SK-N-DZ (cell line): Measurements from ENCODE around the gene CSNK1A1.
"Not testable (repeated sequence)": the region's sequence is repeated elsewhere in the genome, so short reads cannot be mapped to it uniquely, and the experiment has no call there.

ENCODE experiments used
- DNase-seq: peaks from one replicate; pipeline ENCODE4 v3.0.0-alpha.2; 2015; ENCODE audit warnings: low spot score

Gene CSNK1A1

DNA sequence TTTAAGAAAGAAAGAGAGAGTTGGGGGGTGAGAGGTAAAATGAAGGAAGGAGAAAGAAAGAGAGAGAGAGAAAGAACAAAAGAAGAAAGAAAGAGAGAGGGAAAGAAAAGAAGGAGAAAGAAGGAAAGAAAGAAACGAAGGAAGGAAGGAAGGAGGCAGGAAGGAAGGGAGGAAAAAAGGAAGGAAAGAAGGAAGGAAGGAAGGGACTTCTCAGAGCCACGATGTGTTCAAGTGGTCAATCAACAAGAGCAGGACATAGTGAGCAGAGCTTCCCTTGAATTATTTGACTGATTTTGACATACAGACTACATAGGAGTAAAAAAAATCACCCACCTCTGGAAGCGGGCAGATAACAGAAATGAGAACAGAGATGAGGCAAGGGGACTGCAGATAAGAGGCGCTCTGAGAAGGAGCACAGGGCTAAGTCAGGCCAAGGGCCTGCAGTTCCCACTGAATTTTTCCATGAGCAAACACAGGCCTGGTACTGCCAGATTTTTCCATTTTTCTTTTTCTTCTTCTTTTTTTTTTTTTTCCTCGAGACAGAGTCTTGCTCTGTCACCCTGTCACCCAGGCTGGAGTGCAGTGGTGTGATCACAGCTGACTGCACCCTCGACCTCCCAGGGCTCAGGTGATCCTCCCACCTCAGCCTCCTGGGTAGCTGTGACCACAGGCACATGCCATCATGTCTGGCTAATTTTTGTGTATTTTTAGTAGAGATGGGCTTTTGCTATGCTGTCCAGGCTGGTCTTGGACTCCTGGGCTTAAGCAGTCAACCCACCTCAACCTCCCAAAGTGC, 94.4 kb downstream of the CSNK1A1 start:
- no peak for DNase-seq

DNA sequence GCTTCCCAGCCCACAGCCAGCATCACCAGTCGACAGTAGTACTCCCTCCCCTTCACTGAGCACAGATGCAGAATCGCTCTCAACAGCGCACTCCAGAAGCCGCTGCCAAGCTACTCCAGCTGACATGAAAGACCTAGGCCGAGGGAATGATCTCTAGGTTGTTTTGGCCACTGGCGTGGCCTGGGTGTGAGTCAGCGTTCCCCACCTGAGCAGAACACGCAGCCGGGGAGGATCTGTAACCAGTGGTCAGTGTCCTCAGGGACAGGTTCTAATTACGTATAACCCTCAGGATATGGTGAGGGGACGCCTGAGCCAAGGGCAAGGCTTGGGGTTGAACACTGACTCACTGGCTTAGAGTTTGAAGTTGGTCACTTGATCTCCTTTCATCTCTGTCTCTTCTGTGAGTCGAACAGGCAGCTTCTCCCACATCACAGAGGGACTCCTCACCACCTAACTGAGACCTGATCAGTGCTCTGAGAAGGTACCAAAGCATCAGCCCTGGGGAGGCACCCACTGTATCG, 95.3 kb downstream of the CSNK1A1 start:
- DNase-seq = no peak

DNA sequence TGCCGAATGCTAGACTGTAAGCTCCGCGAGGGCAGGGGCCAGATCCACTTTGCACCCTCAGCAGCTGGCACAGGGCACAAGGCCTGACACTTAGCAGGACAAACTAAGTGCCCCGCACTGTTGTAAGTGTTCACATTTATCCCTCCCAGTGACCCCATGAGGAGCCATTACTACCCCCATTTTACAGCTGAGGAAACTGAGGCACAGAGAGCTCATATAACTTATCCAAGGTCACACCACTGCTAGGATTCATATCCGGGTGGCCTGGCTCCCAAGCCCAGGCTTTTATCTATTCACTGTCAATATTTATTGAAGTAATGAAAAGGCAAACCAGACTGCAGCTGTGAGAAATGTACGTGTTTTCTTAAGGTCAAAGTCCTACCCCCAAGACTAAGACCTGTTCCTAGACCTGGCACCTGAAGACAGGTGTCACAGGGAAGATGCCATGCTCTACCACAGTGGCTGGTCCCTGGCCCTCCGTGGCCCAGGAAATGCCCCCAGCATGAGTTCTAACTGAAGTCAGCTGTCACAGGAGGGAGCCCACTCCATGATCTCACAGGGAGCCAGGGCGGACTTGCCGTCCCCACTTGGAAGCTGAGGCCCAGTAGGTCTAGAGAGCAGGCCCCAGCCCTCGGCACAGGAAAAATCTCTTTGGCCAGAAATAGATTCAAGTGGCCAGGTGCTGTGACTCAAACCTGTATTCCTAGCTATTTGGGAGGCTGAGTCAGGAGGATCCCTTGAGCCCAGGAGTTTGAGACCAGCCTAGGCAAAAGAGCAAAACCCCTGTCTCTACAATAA, 97.4 kb downstream of the CSNK1A1 start:
- DNase-seq = no peak

DNA sequence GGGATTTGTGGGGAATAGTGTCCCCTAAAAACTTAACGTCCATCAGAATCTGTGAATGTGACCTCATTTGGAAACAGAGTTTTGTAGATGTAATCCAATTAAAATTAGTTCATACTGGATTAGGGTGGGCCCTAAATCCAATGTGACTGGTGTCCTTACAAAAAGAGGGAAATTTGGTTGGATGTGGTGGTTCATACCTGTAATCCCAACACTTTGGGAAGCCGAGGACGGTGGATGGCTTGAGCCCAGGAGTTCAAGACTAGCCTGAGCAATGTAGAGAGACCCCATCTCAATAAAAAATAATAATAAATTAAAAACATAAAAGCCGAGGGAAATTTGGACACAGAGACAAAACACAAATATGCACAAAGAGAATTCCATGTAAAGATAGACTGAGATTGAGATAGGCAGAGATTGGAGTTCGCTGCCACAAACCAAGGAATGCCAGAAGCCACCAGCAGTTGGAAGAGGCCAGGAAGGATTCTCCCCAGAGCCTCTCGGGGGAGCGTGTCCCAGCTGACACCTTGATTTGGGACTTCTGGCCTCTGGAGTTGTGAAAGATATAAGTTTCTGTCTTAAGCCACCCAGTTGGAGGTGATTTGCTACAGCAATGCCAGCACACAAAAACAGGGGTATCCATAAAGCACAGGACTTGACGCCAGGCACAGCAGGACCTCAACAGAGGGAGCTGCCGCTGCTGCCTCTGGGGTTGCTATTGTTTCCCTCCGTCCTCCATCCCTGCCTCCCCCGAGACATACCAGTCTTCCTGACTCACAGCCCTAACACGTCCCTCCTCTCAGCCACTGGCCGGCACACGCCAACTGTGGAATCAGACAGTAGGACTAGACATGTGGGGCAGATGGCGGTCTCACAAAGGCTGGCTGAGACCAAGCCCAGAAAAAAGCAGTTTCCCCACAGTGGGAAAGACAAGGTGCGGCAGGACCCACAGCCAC, 98.3 kb downstream of the CSNK1A1 start:
- DNase-seq = no peak

DNA sequence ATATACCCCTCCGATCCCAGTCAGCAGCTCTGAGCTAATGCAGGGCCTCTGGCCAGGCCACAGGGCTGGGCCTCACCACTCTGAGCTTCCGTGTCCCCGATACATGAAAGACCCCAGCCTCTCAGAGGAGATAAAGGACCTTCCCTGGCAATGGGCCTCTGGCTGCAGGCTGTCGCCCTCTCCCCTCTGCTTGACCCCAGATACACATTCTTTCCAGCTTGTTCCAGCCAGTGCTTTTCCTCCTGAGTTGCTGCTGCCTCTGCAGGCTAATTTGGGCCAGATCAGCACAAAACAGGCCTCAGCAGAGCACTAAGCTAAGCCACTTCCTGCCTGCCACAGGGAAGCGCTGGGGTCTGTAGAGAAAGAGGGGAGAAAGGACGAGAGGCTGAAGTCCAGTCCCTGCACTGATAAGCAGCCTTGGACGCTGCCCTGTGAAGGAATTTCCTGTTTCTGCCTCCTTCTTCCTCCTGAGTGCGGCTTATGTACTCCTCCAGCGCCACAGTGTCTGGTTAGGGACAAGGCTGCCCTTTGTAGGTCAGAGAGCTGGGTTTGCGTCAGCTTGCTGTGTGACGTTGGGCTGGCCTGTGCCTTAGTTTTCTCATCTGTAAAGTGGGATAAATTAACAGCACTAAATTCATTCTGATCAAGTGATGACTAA, 99.1 kb downstream of the CSNK1A1 start:
- no peak for DNase-seq

DNA sequence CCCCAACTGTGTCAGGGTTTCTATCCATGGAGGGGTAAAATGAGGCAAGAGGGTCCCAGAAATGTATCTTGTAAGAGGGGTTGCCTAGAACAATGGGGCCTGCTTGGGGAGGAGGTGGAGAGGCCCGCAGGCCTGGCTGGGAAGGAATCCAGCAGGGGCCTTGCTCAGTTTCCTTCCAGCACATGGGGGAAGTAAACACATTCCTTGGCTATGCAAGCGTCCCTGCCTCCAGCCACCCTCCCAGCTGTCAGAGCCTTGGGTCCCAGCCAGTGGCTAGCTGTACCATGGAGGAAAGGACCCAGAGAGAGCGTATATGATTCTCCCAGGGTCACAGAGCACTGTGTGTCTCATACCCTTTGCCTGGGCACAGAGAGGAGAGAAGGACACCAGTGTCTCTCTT, 101.0 kb downstream of the CSNK1A1 start:
- DNase-seq = no peak

DNA sequence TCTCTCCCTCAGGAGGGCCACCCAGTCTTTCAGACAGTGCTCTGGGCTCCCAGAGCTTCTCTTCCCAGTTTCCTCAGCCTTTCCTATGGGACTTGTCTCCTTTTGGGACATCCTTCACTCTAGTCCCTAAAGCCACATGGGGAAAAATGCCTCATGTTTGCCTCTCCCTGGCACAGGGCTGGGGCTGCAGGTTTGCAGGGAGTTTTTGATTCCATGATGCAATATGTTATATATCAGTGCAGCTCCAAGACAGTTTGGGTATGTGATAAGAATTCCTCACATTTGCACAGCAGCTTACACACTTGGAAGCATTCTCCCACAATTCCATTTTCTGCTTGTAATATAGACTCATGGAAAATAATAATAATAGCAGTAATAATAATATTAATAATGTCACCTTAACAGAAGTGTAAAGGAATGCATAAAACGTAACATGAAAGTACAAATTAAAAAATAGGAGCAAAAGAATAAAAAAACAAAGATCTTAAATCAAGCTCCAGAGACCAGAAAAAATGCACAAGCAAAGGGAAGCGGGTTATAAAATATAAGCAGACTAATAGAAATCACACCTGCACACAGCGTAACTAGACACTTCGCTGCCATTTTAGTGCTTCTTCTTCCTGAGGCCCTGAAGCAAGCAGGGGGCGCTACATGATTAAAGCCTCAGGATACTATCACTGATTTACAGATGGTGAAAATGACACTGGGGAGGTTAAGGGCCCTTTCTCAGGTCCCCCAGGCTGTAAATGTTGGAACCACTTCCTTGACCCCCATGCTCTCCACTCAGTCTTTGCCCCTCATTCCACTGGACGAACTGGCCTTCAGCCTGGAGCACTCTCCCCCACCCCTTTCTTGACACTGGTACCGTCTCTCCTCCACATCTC, 102.2 kb downstream of the CSNK1A1 start:
- DNase-seq = no peak

DNA sequence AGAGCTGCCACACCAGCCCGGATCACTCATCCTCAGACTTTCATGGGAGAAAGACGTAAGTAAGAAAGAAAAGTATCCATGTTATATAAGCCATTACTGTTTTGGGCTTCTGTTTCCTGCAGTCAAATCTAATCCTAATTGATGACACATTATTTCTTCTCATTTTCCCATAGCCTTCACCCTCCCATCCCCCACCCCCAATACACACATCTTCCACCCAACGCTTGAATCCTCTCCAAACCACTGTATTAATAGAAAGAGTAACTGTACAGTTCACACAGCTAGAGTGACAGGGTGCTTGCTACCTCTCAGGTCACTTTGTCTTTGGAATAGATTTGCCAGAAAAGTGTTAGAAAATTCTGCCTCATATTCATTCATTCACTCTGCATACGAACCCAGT, 102.8 kb downstream of the CSNK1A1 start:
- no peak for DNase-seq

DNA sequence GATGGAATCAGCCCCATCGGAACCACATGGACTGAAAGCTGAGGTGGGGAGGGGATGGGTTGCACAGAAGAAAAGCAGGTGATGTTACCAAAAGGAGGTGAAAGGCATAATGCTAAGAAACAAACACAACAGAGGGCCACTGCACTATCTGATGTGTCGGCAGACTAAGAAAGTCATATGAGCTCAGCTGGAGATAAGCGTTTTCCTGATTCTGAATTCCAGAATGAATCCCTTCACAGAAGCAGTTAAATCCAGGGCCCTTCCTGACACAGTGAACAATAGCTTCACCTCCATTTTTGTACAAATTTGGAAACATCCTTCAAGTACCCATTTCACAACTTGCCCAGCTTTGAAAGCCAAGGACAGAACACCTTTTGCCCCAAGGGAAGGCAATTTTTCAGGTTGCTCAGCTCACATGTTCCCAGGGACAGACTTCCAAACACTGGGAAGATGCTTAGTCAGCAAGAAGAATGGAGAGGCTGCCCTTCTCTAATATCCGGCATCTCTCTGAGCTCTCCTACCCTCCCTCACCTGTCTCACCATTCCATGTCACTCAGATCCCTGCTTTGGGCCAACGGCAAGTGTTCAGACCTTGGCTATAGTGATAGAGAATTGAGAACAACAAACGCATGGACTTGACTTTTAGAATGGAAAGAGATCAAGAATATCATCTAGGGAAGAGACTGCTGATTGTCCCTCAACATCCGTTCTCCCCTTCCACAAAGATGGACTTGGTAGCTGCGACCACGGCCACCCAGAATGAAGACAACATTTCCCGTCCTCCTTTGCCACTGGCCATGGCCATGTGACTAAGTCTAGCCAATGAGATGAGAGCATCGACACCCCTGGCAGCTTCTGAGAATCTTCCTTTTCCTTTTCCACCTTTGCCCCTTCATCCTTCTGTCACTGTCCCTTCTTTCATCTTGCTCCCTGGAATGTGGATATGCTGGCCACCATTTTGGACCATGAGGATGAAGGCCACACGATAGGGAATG, 103.6 kb downstream of the CSNK1A1 start:
- peak; percentile 80 for DNase-seq

DNA sequence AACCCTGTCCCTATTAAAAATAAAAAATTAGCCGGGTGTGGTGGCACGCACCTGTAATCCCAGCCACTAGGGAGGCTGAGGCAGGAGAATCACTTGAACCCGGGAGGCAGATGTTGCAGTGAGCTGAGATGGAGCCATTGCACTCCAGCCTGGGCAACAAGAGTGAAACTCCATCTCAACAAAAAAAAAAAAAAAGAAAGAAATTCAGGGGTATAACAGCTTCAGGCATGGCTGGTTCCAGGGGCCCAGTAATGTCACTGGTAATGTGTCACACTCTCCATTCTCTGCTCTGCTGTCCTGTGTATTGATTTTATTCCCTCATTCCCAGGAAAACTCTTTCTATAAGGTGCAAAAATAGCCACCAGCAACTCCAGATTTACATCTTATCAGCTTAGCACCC, 104.4 kb downstream of the CSNK1A1 start:
- DNase-seq = not testable (repeated sequence)

DNA sequence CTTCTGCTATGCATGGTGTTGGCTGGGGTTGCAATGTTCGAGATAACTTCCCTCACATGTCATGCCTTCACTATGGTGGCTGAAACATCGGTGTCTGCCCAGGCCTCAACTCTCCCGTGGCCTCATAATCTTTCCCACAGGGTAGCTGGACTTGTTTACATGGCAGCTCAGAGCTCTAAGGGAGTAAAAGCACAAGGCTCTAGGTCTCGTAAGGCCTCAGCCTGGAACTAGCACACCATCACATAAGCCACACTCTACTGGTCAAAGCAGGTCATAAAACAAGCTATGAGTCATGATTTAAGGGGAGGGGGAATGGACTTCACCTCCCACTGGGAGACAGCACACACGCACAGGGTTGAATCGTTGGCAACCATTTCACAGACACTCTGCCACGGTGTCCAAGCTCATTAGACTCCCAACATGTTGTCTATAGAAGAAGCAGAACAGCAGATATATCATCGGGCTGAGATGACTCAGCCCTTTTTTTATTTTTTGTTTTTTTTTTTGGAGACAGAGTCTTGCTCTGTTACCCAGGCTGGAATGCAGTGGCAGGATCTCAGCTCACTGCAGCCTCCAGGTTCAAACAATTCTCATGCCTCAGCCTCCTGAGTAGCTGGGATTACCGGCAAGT, 105.4 kb downstream of the CSNK1A1 start:
- DNase-seq = no peak

DNA sequence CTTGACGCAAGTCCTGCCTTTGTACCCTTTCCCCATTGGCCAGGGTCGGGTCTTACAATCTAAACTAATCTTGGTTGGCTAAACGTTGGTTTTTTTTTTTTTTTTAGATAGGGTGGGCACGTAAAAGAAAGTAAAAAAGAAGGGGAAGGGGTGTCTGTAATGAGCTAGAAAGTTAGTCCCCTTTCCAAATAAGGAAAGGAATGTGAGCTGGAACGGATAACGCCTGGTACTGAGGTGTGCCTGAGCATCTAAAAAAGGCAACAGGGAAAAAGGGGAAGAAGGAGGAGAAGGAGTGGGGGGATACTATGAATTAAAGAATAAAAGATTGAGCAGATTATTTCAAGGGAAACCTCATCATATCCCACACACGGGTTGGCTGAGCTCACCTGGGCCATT, 105.9 kb downstream of the CSNK1A1 start:
- no peak for DNase-seq

DNA sequence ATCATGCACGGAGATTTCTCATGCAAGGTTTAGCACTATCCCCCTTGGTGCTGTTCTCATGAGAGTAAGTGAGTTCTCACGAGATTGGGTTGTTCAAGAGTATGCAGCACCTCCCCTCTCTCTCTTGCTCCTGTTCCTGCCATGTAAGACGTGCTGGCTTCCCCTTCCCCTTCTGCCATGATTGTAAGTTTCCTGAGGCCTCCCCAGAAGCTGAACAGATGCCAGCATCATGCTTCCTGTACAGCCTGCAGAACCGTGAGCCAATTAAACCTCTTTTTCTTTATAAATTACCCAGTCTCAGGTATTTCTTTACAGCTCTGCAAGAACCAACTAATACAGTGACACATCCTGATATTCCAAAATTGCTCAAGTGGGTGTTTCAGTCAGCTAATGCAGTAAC, 106.8 kb downstream of the CSNK1A1 start:
- not testable (repeated sequence) for DNase-seq

DNA sequence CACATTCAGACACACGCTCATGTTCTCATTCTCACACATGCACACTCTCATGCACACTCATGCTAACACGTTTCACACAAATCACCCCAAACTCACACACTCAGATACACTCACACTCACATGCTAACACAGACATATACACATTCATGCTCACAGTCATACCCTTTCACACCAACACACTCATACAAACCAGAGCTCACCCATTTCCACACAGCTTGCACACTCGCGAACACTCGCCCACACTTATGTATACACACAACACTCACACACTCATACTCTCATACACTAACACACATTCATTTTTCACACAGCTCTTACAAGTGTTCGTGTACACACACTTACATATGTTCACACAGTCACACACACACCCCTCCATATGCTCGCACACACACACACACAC, 108.0 kb downstream of the CSNK1A1 start:
- no peak for DNase-seq

DNA sequence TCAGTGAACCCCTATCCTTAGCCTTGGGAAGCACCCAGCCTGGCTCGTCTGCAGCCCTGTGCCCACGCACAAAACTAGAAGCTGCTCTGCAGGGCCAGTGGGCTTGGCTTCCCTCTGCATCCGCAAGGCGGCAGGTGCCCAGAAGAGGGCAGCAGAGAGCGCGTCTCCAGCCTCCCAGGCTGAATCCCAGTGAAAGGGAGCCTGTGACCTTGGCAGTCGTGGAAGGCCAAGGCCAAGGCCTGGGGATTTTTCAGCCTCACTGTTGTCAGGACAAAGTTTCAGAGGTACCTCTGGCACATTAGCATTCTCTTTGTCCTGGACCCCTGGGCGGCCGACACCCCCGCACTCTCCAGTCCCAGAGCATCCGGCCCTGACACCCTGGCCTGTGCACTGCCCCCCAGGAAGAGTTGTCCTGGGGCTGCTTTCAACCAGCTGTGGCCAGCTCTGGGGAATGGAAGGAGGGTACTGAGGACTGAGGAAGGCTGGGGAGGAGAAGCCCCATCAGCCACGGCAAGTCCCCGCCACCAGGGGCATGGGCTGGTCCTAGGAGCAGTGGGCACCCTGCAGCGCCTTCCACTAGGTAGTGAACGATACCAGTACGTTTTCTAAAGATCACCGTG, 108.6 kb downstream of the CSNK1A1 start:
- DNase-seq = peak; percentile 71
